B cell (primary cell): ENCODE data around the gene TBC1D1. TPM values are rescaled to one million over a fixed set of nuclear protein-coding genes. Genes with fewer than 3 reads are reported as not detected.

Source experiments
- ATAC-seq: fragments of 200-7000 bp; cut with Tn5 transposase; one replicate; pipeline ENCODE4 v1.10.0; 2021; ENCODE audit warnings: low read depth, mild to moderate bottlenecking, moderate number of reproducible peaks, moderate library complexity
- CTCF ChIA-PET: fragments of 350-600 bp; sonication (Branson Sonifier 250); formaldehyde crosslinking; loops from one replicate; lab custom pipeline; 2021; ENCODE audit warnings: antibody characterized with exemption, inconsistent platforms; lab: Charles Lee
- POLR2A ChIA-PET: fragments of 350-600 bp; sonication (Branson Sonifier 250); formaldehyde crosslinking; loops from one replicate; lab custom pipeline; 2021; ENCODE audit warnings: antibody characterized with exemption; lab: Charles Lee
- DNase-seq: peaks from one replicate; pipeline ENCODE4 v3.0.0; 2013
- H2AFZ ChIP-seq: 2 replicates; pipeline ENCODE4 v1.6.1; 2012; ENCODE audit warnings: mild to moderate bottlenecking, low read depth, low read length; ENCODE audit not compliant: insufficient read depth, poor library complexity, severe bottlenecking
- H3K27ac ChIP-seq, 2 donors: 1 replicate in 1 of 2; 2 replicates in 1 of 2; pipeline ENCODE4 v1.5.1; 2012 to 2013; ENCODE audit warnings: low read length in 2 of 2, mild to moderate bottlenecking in 2 of 2, moderate library complexity in 1 of 2
- H3K27me3 ChIP-seq, 4 experiments: fragments of 200-600 bp in 1 of 4; sonication (generic) in 1 of 4; replicated peaks in 1 of 4; 1 replicate in 2 of 4; 2 replicates in 2 of 4; pipeline versions ENCODE4 v1.6.1 to v1.7.0; 2013 to 2016; ENCODE audit warnings: low read length in 3 of 4, mild to moderate bottlenecking in 2 of 4, mixed read lengths in 1 of 4, moderate library complexity in 1 of 4; ENCODE audit not compliant: insufficient read depth in 4 of 4, control insufficient read depth in 3 of 4; ENCODE audit errors: control extremely low read depth in 1 of 4
- H3K36me3 ChIP-seq, 2 experiments: replicated peaks in 1 of 2; 1 replicate in 1 of 2; 2 replicates in 1 of 2; pipeline versions ENCODE4 v1.6.1 to v1.7.1; 2013; ENCODE audit warnings: low read length in 1 of 2; ENCODE audit not compliant: insufficient read depth in 2 of 2, control insufficient read depth in 1 of 2; ENCODE audit errors: control extremely low read depth in 1 of 2, extremely low read depth in 1 of 2
- H3K4me1 ChIP-seq, 2 donors: fragments of 200-600 bp in 1 of 2; sonication (generic) in 1 of 2; 1 replicate in 1 of 2; 2 replicates in 1 of 2; pipeline versions ENCODE4 v1.5.1 to v1.6.1; 2013 to 2017; ENCODE audit warnings: low read length in 2 of 2; ENCODE audit not compliant: control insufficient read depth in 2 of 2, insufficient read depth in 2 of 2
- H3K4me2 ChIP-seq: replicated peaks from 2 replicates; pipeline ENCODE3; 2012; ENCODE audit warnings: mild to moderate bottlenecking, low read depth, low read length; ENCODE audit not compliant: poor library complexity, severe bottlenecking
- H3K4me3 ChIP-seq, 5 experiments: fragments of 200-600 bp in 1 of 5; sonication (generic) in 1 of 5; 1 replicate in 3 of 5; 2 replicates in 2 of 5; pipeline versions ENCODE4 v1.5.1 to v1.7.0; 2011 to 2016; ENCODE audit warnings: low read length in 4 of 5, mild to moderate bottlenecking in 4 of 5, low read depth in 2 of 5, control low read depth in 1 of 5, moderate library complexity in 1 of 5; ENCODE audit not compliant: insufficient read depth in 1 of 5; ENCODE audit errors: control extremely low read depth in 1 of 5, extremely low read depth in 1 of 5
- H3K79me2 ChIP-seq: fragments of 200-600 bp; sonication (generic); one replicate; pipeline ENCODE4 v1.6.0; 2016; ENCODE audit warnings: low read length; ENCODE audit not compliant: control insufficient read depth, insufficient read depth
- H3K9ac ChIP-seq: fragments of 200-600 bp; sonication (generic); 2 replicates; pipeline ENCODE4 v1.6.1; 2017; ENCODE audit warnings: mild to moderate bottlenecking, low read length, moderate library complexity
- H3K9me3 ChIP-seq, 3 donors: one replicate each; pipeline versions ENCODE4 v1.6.1 to v1.7.1; 2013; ENCODE audit warnings: low read length in 2 of 3; ENCODE audit not compliant: control insufficient read depth in 2 of 3, insufficient read depth in 1 of 3; ENCODE audit errors: control extremely low read depth in 1 of 3
- H4K20me1 ChIP-seq: 2 replicates; pipeline ENCODE4 v1.6.0; 2012; ENCODE audit warnings: mild to moderate bottlenecking, low read length; ENCODE audit not compliant: insufficient read depth, control insufficient read depth, poor library complexity, severe bottlenecking
- H3K27ac Mint-ChIP-seq: one replicate; pipeline ENCODE4 v1.8.0; 2021; ENCODE audit warnings: mixed read lengths
- H3K27me3 Mint-ChIP-seq: one replicate; pipeline ENCODE4 v1.8.0; 2021; ENCODE audit warnings: mixed read lengths
- H3K4me1 Mint-ChIP-seq: one replicate; pipeline ENCODE4 v1.8.0; 2021; ENCODE audit warnings: mixed read lengths
- H3K4me3 Mint-ChIP-seq: one replicate; pipeline ENCODE4 v1.8.0; 2021; ENCODE audit warnings: mixed read lengths
- H3K9me3 Mint-ChIP-seq: one replicate; pipeline ENCODE4 v1.8.0; 2022; ENCODE audit warnings: mixed read lengths; ENCODE audit not compliant: insufficient read depth
- CTCF ChIP-seq: fragments of 200-600 bp; IDR thresholded peaks from one replicate; pipeline ENCODE4 v1.8.0; 2022; ENCODE audit warnings: antibody characterized with exemption, mild to moderate bottlenecking
- EZH2 ChIP-seq: IDR thresholded peaks from 2 replicates; pipeline ENCODE4 v1.6.1; 2012; ENCODE audit warnings: borderline replicate concordance, low read depth, mild to moderate bottlenecking, moderate library complexity, low read length; ENCODE audit not compliant: insufficient read depth, poor library complexity, severe bottlenecking
- WGBS: methylation state at CpG from one replicate; pipeline ENCODE4 v1.1.5; 2013; ENCODE audit warnings: missing lambda C conversion rate; ENCODE audit not compliant: insufficient coverage; 5-methylcytosine and 5-hydroxymethylcytosine counted together
- intact Hi-C: fragments of 100-400 bp; cut with micrococcal nuclease; formaldehyde crosslinking; loops from one replicate; pipeline ENCODE4 v1.10.0; 2022
- polyA plus RNA-seq: library from polyadenylated mRNA; depleted of rRNA; stranded (reverse); fragments of >200 nt; gene quantifications from 2 replicates; pipeline ENCODE4 v1.2.3, GENCODE V29; 2012
- total RNA-seq, 2 donors: library from RNA; stranded (reverse); fragments of 120-200 nt in 1 of 2; gene quantifications; 1 replicate in 1 of 2; 2 replicates in 1 of 2; pipeline versions ENCODE4 v1.2.3 to v1.2.4, GENCODE V29; 2013 to 2022

The TBC1D1 gene
- total and polyA plus RNA-seq, 2 donors (not counting 1 experiment from before 2014, with no cell fraction given): 88.2 to 98.7 TPM

DNA sequence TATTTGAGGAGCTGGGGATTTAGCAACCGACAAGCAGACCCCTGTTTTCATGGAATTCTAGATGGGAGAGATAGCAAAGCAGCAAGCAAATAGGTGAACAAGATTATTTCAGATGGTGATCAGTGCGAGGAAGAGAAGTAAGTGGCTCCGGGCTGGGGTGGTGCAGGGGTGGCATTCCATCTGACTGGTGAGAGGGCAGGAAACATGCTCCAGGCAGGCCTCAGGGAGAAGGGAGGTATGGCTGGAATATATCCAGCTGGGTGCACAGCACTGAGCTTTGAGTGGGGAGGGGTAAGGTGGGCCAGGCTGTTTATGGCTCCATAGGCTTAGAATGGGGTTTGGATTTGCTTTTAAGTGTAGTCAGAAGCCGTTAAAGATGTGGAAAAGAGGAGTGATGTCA is 90.5 kb downstream of the TBC1D1 start:
- Histone ChIP-seq H3K9me3 (no peaks in the 10 kb centered on the region), H3K27me3 (no peaks in the 10 kb centered on the region), H3K4me2 (peak overlapping the region; percentile 23), H3K4me3 (no peak overlapping the region), H3K79me2 (peaks cover 82% of the 10 kb centered on the region), H3K36me3 (no peaks in the 10 kb centered on the region), H3K4me1 (peaks cover 45 to 47% of the 10 kb centered on the region in 2 donors), H3K9ac (no peak overlapping the region), H4K20me1 (peaks cover 21% of the 10 kb centered on the region), H3K27ac (no peak overlapping the region), H2AFZ (no peak overlapping the region)
- no peaks in the 10 kb centered on the region for H3K27me3 Mint-ChIP-seq
- H3K4me3 Mint-ChIP-seq: no peak overlapping the region
- DNase-seq (no peak), ATAC-seq (no peak)
- no peaks in the 10 kb centered on the region for H3K9me3 Mint-ChIP-seq
- ChIA-PET POLR2A (interaction anchor here (1.1 kb wide), 1 partner anchor 10 kb away, joined by 4 read pairs; no protein-coding TSS in a partner anchor), CTCF (no interaction called here)
- TF ChIP-seq CTCF (no peak), EZH2 (no peak)
- WGBS: 95% methylated on average over 4 of the region's 4 CpGs
- intact Hi-C loops: no loop called here
- H3K27ac Mint-ChIP-seq: peak overlapping the region; percentile 61
- H3K4me1 Mint-ChIP-seq: peaks cover 65% of the 10 kb centered on the region

DNA sequence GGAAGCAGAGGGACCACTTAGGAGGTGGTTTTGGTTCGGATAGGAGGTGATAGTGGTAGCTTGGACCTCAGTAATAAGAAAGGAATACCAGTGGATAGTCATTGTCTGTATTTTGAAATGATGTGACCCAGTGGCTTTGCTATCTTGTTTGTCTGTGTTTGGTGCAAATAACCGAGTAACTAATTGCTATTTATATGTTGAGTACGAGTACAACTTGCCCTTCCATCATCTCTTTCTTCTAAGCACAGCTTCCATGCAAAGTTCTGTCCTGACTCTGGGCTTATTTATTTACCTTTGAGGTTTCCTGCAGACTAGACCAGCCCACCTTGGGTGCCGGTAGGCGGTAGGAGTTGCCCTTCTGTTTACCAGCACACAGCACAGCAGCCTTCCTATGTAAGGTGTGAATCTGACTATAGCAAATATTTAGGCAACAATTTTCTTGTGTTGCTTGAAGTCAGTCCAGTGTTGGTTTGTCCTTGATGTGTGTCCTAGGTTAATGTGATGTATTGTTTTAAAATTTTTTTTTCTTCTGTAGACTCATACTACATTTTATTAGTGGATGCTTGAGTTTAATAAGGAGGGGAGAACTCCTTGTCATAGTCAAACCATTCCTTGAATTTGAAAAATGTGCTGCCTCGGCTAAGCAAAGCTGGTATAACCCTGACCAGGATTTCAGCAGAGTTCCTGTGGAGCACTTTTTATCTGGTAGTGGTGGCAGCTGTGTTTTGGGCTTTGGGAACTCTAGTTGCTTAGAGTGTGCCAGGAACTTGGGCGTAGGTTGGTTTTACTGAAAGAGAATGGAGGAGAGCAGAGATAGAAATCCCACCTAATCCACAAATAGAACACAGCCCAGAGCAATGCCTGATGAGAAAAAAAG is 91.2 kb downstream of the TBC1D1 start:
- no peak for TF ChIP-seq EZH2
- no peak for TF ChIP-seq CTCF
- H3K9ac ChIP-seq: no peak overlapping the region
- peaks cover 41 to 45% of the 10 kb centered on the region in 2 donors for H3K4me1 ChIP-seq
- peak overlapping the region; percentile 23 for H3K4me2 ChIP-seq
- 92% methylated on average over 1 of the region's 7 CpGs for WGBS
- POLR2A ChIA-PET: interaction anchor here (1.1 kb wide), 1 partner anchor 11 kb away, joined by 4 read pairs; no protein-coding TSS in a partner anchor
- Mint-ChIP-seq H3K27ac (peak overlapping the region; percentile 61), H3K27me3 (no peaks in the 10 kb centered on the region), H3K4me3 (peak overlapping the region; percentile 45), H3K9me3 (no peaks in the 10 kb centered on the region), H3K4me1 (peaks cover 68% of the 10 kb centered on the region)
- no peak for DNase-seq
- no peak overlapping the region for H3K4me3 ChIP-seq
- ATAC-seq: no peak
- H4K20me1 ChIP-seq: peaks cover 21% of the 10 kb centered on the region
- no peak overlapping the region for H2AFZ ChIP-seq
- no peaks in the 10 kb centered on the region for H3K9me3 ChIP-seq
- CTCF ChIA-PET: no interaction called here
- H3K79me2 ChIP-seq: peaks cover 89% of the 10 kb centered on the region
- H3K36me3 ChIP-seq: no peaks in the 10 kb centered on the region
- no peak overlapping the region for H3K27ac ChIP-seq
- intact Hi-C loops: no loop called here
- H3K27me3 ChIP-seq: no peaks in the 10 kb centered on the region
